ENCODE results near the gene MAGI2. TPM values are rescaled to one million over a fixed set of nuclear protein-coding genes. Genes with fewer than 3 reads are reported as not detected.

Gene MAGI2
- total and polyA plus RNA-seq, 2 experiments from 2014 or later, result 10.4 to 26.4 TPM

- TF ChIP-seq, protein P1, sequence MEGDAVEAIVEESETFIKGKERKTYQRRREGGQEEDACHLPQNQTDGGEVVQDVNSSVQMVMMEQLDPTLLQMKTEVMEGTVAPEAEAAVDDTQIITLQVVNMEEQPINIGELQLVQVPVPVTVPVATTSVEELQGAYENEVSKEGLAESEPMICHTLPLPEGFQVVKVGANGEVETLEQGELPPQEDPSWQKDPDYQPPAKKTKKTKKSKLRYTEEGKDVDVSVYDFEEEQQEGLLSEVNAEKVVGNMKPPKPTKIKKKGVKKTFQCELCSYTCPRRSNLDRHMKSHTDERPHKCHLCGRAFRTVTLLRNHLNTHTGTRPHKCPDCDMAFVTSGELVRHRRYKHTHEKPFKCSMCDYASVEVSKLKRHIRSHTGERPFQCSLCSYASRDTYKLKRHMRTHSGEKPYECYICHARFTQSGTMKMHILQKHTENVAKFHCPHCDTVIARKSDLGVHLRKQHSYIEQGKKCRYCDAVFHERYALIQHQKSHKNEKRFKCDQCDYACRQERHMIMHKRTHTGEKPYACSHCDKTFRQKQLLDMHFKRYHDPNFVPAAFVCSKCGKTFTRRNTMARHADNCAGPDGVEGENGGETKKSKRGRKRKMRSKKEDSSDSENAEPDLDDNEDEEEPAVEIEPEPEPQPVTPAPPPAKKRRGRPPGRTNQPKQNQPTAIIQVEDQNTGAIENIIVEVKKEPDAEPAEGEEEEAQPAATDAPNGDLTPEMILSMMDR (conservative IDR thresholded peaks at IDR 0.05; ENCODE audit: low read depth in 2 of 2), result no peak
- TF ChIP-seq CREB1 (CRISPR knock-in tag; IDR thresholded peaks at IDR 0.05; ENCODE audit: low read depth) (no peak), JUNB (IDR thresholded peaks at IDR 0.05; ENCODE audit: unreplicated experiment) (no peak)
Observed at GRCh38 chr7:78762625-78763024, 690.8 kb downstream of the MAGI2 start (continued).

DNA sequence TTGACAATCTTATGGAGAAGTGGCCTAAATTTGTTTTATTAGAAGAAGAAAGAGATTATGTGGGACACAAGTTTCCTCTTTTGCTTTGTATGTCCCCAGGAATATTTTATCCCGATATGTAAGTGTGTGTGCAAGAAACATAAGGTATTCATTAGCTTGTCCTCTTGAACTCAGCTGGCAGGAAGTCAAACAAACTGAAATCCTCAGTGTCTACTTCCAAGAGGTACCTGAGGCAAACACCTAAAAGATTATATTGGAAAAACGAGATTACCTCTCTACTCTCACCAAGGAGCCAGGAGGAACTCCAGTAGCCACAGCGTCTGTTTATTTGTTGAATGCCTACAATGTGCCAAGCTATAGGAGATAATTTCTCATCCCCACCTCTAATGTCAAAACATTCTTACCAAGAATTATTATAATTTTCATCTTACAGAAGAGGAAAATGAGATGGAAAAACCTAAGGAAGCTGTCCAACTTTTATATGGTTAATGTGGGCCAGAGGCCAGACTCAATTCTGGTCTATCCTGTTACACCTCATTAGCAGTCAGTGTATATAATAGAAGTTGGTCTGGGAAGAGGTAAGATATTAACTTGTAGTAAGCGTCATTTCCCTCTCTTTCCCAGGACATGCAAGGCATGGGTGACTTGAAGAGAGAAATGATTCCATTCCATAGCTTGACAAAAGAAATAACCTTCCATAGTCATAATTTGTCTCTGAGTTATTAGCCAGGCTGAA lies 692.7 kb downstream of the MAGI2 start:
- Mint-ChIP-seq H3K36me3 (ENCODE audit: low read depth) (peaks cover 4% of the 10 kb centered on the region; the same call in 2 of the 3 replicates), H3K27me3 (ENCODE audit: insufficient read depth, low read depth, poor library complexity) (peaks cover 2% of the 10 kb centered on the region), H3K9me3 (no peaks in the 10 kb centered on the region), H3K27ac (no peak overlapping the region), H3K4me3 (no peak overlapping the region), H3K4me1 (peaks cover 23% of the 10 kb centered on the region)
- no peak for ATAC-seq
- no peak overlapping the region for H2AFZ ChIP-seq
- H3K4me1 ChIP-seq (ENCODE audit: insufficient read depth), result peaks cover 16% of the 10 kb centered on the region
- H3K4me2 ChIP-seq, result no peak overlapping the region
- H3F3A ChIP-seq (replicated peaks; ENCODE audit: low read depth), result no peaks in the 10 kb centered on the region
- 0 out of 2 replicates have a peak, but pooled peaks cover 8% of the 10 kb centered on the region for H4K20me1 ChIP-seq (replicated peaks; ENCODE audit: insufficient read depth)
- peaks cover 100% of the 10 kb centered on the region for H3K79me2 ChIP-seq (replicated peaks; ENCODE audit: insufficient read depth)
- no peaks in the 10 kb centered on the region for H3K27me3 ChIP-seq (ENCODE audit: insufficient read depth)
- no peak overlapping the region for H3K27ac ChIP-seq (ENCODE audit: low read depth)
- no peak for DNase-seq (ENCODE audit: low spot score)
- H3K9me2 ChIP-seq (ENCODE audit: insufficient read depth), result no peaks in the 10 kb centered on the region
- no peaks in the 10 kb centered on the region for H3K36me3 ChIP-seq (ENCODE audit: insufficient read depth)
- no peak overlapping the region for H3K4me3 ChIP-seq
- no peak for TF ChIP-seq ZNF114 (CRISPR knock-in tag; IDR thresholded peaks at IDR 0.05)
- TF ChIP-seq CREB1 (CRISPR knock-in tag; IDR thresholded peaks at IDR 0.05; ENCODE audit: low read depth), result no peak
- TF ChIP-seq, protein P2, sequence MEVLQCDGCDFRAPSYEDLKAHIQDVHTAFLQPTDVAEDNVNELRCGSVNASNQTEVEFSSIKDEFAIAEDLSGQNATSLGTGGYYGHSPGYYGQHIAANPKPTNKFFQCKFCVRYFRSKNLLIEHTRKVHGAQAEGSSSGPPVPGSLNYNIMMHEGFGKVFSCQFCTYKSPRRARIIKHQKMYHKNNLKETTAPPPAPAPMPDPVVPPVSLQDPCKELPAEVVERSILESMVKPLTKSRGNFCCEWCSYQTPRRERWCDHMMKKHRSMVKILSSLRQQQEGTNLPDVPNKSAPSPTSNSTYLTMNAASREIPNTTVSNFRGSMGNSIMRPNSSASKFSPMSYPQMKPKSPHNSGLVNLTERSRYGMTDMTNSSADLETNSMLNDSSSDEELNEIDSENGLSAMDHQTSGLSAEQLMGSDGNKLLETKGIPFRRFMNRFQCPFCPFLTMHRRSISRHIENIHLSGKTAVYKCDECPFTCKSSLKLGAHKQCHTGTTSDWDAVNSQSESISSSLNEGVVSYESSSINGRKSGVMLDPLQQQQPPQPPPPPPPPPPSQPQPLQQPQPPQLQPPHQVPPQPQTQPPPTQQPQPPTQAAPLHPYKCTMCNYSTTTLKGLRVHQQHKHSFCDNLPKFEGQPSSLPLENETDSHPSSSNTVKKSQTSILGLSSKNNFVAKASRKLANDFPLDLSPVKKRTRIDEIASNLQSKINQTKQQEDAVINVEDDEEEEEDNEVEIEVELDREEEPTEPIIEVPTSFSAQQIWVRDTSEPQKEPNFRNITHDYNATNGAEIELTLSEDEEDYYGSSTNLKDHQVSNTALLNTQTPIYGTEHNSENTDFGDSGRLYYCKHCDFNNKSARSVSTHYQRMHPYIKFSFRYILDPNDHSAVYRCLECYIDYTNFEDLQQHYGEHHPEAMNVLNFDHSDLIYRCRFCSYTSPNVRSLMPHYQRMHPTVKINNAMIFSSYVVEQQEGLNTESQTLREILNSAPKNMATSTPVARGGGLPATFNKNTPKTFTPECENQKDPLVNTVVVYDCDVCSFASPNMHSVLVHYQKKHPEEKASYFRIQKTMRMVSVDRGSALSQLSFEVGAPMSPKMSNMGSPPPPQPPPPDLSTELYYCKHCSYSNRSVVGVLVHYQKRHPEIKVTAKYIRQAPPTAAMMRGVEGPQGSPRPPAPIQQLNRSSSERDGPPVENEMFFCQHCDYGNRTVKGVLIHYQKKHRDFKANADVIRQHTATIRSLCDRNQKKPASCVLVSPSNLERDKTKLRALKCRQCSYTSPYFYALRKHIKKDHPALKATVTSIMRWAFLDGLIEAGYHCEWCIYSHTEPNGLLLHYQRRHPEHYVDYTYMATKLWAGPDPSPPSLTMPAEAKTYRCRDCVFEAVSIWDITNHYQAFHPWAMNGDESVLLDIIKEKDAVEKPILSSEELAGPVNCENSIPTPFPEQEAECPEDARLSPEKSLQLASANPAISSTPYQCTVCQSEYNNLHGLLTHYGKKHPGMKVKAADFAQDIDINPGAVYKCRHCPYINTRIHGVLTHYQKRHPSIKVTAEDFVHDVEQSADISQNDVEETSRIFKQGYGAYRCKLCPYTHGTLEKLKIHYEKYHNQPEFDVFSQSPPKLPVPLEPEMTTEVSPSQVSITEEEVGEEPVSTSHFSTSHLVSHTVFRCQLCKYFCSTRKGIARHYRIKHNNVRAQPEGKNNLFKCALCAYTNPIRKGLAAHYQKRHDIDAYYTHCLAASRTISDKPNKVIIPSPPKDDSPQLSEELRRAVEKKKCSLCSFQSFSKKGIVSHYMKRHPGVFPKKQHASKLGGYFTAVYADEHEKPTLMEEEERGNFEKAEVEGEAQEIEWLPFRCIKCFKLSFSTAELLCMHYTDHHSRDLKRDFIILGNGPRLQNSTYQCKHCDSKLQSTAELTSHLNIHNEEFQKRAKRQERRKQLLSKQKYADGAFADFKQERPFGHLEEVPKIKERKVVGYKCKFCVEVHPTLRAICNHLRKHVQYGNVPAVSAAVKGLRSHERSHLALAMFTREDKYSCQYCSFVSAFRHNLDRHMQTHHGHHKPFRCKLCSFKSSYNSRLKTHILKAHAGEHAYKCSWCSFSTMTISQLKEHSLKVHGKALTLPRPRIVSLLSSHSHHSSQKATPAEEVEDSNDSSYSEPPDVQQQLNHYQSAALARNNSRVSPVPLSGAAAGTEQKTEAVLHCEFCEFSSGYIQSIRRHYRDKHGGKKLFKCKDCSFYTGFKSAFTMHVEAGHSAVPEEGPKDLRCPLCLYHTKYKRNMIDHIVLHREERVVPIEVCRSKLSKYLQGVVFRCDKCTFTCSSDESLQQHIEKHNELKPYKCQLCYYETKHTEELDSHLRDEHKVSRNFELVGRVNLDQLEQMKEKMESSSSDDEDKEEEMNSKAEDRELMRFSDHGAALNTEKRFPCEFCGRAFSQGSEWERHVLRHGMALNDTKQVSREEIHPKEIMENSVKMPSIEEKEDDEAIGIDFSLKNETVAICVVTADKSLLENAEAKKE (CRISPR knock-in tag; IDR thresholded peaks at IDR 0.05), result no peak
- no peak for TF ChIP-seq REST (IDR thresholded peaks at IDR 0.05; ENCODE audit: unreplicated experiment)
- no peak for TF ChIP-seq POLR2AphosphoS5 (IDR thresholded peaks at IDR 0.05; ENCODE audit: low read depth)
- no peak for TF ChIP-seq EZH2phosphoT487 (IDR thresholded peaks at IDR 0.05; ENCODE audit: unreplicated experiment)
- TF ChIP-seq, protein P1 (conservative IDR thresholded peaks at IDR 0.05; ENCODE audit: low read depth in 2 of 2), result no peak
- TF ChIP-seq ZNF331 (CRISPR knock-in tag; IDR thresholded peaks at IDR 0.05; ENCODE audit: low read depth), result no peak
- TF ChIP-seq EZH2 (IDR thresholded peaks at IDR 0.05; ENCODE audit: low read depth, unreplicated experiment), result no peak
